ENCODE results near the gene TSPAN31. TPM values are rescaled to one million over a fixed set of nuclear protein-coding genes. Genes with fewer than 3 reads are reported as not detected.

TSPAN31 gene
- total RNA-seq, 1 donor from 2014 or later, result 39.9 TPM

GRCh38 chr12:57765698-57766463, 21.0 kb downstream of the TSPAN31 start:
- peaks cover 31% of the 10 kb centered on the region for H3K4me1 ChIP-seq
- peak overlapping the region; percentile 54 for H3K4me3 ChIP-seq
- H3K27ac ChIP-seq, result no peak overlapping the region
- ATAC-seq (peak; percentile 21), DNase-seq (no peak)
- intact Hi-C loops (cut with DNase I), result no loop called here
- no peaks in the 10 kb centered on the region for H3K9me3 ChIP-seq
- no peak for TF ChIP-seq CTCF (IDR thresholded peaks at IDR 0.05)
- H3K36me3 ChIP-seq, result peaks cover 24% of the 10 kb centered on the region
- H3K27me3 ChIP-seq, result peaks cover 46% of the 10 kb centered on the region

DNA sequence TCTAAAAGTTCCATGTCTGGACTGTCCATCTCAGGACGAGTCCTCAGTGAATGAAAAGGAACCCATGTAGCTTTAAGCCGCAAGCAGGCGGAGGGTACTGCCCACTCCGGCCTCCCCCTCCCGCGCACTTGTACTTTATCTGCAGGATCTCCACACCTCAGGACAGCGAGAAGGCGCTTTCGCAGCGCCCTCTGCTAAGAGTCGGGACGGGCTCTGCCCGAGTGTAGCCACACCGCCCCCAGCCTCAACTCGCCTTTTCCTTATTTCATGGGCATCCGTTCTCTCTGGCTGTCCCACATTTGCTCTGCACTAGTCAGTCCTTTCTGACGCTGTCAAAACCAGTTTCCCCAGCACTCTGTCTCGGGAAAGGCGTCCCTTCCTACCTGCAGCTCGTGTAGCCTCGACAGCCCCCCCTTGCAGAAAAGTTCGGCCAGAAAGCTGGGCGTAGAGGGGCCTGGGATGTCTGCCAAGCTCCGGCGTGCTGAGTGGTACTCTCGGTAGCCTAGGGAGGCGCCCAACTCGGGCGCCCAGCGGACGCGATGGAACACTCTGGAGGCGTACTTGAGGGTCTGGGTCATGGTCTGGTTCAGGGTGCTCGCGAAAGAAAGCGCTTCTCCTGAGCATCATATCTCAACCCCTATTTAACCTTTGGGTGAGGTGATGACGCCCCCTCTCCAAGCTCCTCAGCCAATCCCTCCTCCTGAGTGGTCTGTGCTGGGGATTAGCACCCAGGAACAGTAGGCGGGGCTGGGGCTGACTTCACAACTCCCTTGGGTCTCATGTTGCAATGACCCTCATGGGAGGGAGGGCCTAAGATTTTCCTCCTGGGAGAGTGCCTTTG, 21.8 kb downstream of the TSPAN31 start, which contains the start of gene CYP27B1:
Gene CYP27B1, minus strand, starts transcription at position 615 of the 841 bp plus-strand sequence. Its CDS starts 37 bp downstream, at position 578.
- Histone ChIP-seq H3K9me3 (no peaks in the 10 kb centered on the region), H3K4me1 (peaks cover 37% of the 10 kb centered on the region), H3K27me3 (peaks cover 46% of the 10 kb centered on the region), H3K27ac (no peak within 1 kb of the TSS), H3K4me3 (peak within 1 kb of the TSS; percentile 54), H3K36me3 (peaks cover 24% of the 10 kb centered on the region)
- DNase-seq, result peak; percentile 77
- ATAC-seq, result peak; percentile 21
- TF ChIP-seq CTCF (IDR thresholded peaks at IDR 0.05), result no peak
- intact Hi-C loops (cut with DNase I), result no loop called here

- intact Hi-C loops (cut with DNase I), result no loop called here
- TF ChIP-seq CTCF (IDR thresholded peaks at IDR 0.05), result no peak
- H3K4me3 ChIP-seq, result no peak overlapping the region
- H3K9me3 ChIP-seq, result no peaks in the 10 kb centered on the region
- H3K4me1 ChIP-seq, result peaks cover 37% of the 10 kb centered on the region
- ATAC-seq (no peak), DNase-seq (no peak)
- peaks cover 24% of the 10 kb centered on the region for H3K36me3 ChIP-seq
- no peak overlapping the region for H3K27ac ChIP-seq
- H3K27me3 ChIP-seq, result peaks cover 44% of the 10 kb centered on the region
These were observed 22.5 kb downstream of the TSPAN31 start for GRCh38 chr12:57767305-57767698.

DNA sequence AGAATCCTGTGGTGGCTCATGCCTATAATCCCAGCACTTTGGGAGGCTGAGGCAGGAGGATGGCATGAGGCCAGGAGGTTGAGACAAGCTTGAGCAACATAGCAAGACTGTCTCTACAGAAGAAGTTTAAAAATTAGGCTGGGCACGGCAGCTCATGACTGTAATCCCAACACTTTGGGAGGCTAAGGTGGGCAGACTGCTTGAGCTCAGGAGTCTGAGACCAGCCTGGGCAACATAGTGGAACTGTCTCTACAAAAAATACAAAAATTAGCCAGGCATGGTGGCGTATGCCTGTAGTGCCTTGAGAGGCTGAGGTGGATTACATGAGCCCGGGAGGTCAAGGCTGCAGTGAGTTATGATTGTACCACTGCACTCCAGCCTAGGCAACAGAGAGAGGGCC, 23.0 kb downstream of the TSPAN31 start:
- no peak for ATAC-seq
- Histone ChIP-seq H3K9me3 (no peaks in the 10 kb centered on the region), H3K27me3 (peaks cover 39% of the 10 kb centered on the region), H3K27ac (no peak overlapping the region), H3K4me3 (no peak overlapping the region), H3K36me3 (peaks cover 24% of the 10 kb centered on the region), H3K4me1 (peaks cover 37% of the 10 kb centered on the region)
- no peak for TF ChIP-seq CTCF (IDR thresholded peaks at IDR 0.05)
- DNase-seq, result no peak
- intact Hi-C loops (cut with DNase I), result no loop called here

- DNase-seq, result no peak
- H3K4me1 ChIP-seq, result peaks cover 43% of the 10 kb centered on the region
These were observed 24.8 kb downstream of the TSPAN31 start for GRCh38 chr12:57769594-57769993.

More at GRCh38 chr12:57769594-57769993, 24.8 kb downstream of the TSPAN31 start:
- no peak for ATAC-seq
- no peaks in the 10 kb centered on the region for H3K9me3 ChIP-seq
- no peak overlapping the region for H3K27ac ChIP-seq
- H3K36me3 ChIP-seq, result peaks cover 24% of the 10 kb centered on the region
- no peak overlapping the region for H3K4me3 ChIP-seq
- peaks cover 21% of the 10 kb centered on the region for H3K27me3 ChIP-seq
- no peak for TF ChIP-seq CTCF (IDR thresholded peaks at IDR 0.05)
- intact Hi-C loops (cut with DNase I), result no loop called here
